ENCODE results near the gene PLCG2.

GRCh38 chr16:81956213-81956948, 177.3 kb downstream of the PLCG2 start:
- TF ChIP-seq CTCF (conservative IDR thresholded peaks at IDR 0.05; ENCODE audit: low read depth, low read length) (no peak), EZH2 (IDR thresholded peaks at IDR 0.05; ENCODE audit: low read length, unreplicated experiment) (no peak), EZH2phosphoT487 (IDR thresholded peaks at IDR 0.05; ENCODE audit: borderline replicate concordance, low read length) (no peak)
